SK-N-SH (cell line): ENCODE data around the gene KNDC1. TPM values are rescaled to one million over a fixed set of nuclear protein-coding genes. Genes with fewer than 3 reads are reported as not detected.

Source experiments
- CTCF ChIA-PET: fragments of 300-600, 350-600 bp; formaldehyde crosslinking; extraction: SDS; loops from one replicate; lab custom pipeline; 2021; lab: Yijun Ruan, JAX
- POLR2A ChIA-PET: fragments of 350-600 bp; sonication (Branson Sonifier 250); formaldehyde crosslinking; extraction: SDS; loops from one replicate; lab custom pipeline; 2020; ENCODE audit warnings: antibody characterized with exemption, inconsistent platforms; lab: Yijun Ruan, JAX
- DNase-seq: peaks from one replicate; pipeline ENCODE4 v3.0.0; 2012
- H2AFZ ChIP-seq: fragments of 200-600 bp; sonication (generic); 2 replicates; pipeline ENCODE4 v1.8.1; 2016; ENCODE audit warnings: antibody characterized with exemption, mild to moderate bottlenecking, low read depth
- H3F3A ChIP-seq: fragments of 200-600 bp; sonication (generic); replicated peaks from 2 replicates; pipeline ENCODE3; 2016; ENCODE audit warnings: antibody characterized with exemption, mild to moderate bottlenecking; ENCODE audit not compliant: insufficient read depth
- H3K27ac ChIP-seq, 2 experiments: fragments of 200-500 bp in 1 of 2; fragments of 200-600 bp in 1 of 2; sonication (Bioruptor generic) in 1 of 2; sonication (generic), shearing (Covaris generic) in 1 of 2; 2 replicates each; pipeline versions ENCODE4 v1.5.1 to v1.6.1; 2014 to 2016; ENCODE audit warnings: low read depth in 2 of 2, inconsistent platforms in 1 of 2, low read length in 1 of 2, mild to moderate bottlenecking in 1 of 2, mixed read lengths in 1 of 2
- H3K27me3 ChIP-seq: fragments of 200-600 bp; sonication (generic), shearing (Covaris generic); 2 replicates; pipeline ENCODE4 v1.6.1; 2016; ENCODE audit warnings: mixed run types; ENCODE audit not compliant: insufficient read depth
- H3K36me3 ChIP-seq, 2 experiments: fragments of 200-500 bp in 1 of 2; fragments of 200-600 bp in 1 of 2; sonication (Bioruptor generic) in 1 of 2; sonication (generic) in 1 of 2; replicated peaks in 1 of 2; 2 replicates each; pipeline versions ENCODE3 to v1.5.1; 2014 to 2016; ENCODE audit warnings: low read length in 1 of 2, mild to moderate bottlenecking in 1 of 2; ENCODE audit not compliant: insufficient read depth in 2 of 2, control insufficient read depth in 1 of 2
- H3K4me1 ChIP-seq, 2 experiments: fragments of 200-500 bp in 1 of 2; fragments of 200-600 bp in 1 of 2; sonication (Bioruptor generic) in 1 of 2; sonication (generic), shearing (Covaris generic) in 1 of 2; 2 replicates each; pipeline versions ENCODE4 v1.5.1 to v1.6.1; 2014 to 2016; ENCODE audit warnings: low read depth in 1 of 2, low read length in 1 of 2, mixed run types in 1 of 2; ENCODE audit not compliant: insufficient read depth in 2 of 2, control insufficient read depth in 1 of 2
- H3K4me2 ChIP-seq: fragments of 200-600 bp; sonication (generic), shearing (Covaris generic); 2 replicates; pipeline ENCODE4 v1.6.1; 2017; ENCODE audit warnings: mixed run types
- H3K4me3 ChIP-seq, 2 experiments: fragments of 200-500 bp in 1 of 2; fragments of 200-600 bp in 1 of 2; sonication (Bioruptor generic) in 1 of 2; sonication (generic), shearing (Covaris generic) in 1 of 2; 2 replicates each; pipeline versions ENCODE4 v1.5.1 to v1.8.1; 2014 to 2016; ENCODE audit warnings: low read depth in 2 of 2, inconsistent platforms in 1 of 2, low read length in 1 of 2, mild to moderate bottlenecking in 1 of 2, mixed read lengths in 1 of 2, moderate library complexity in 1 of 2
- H3K79me2 ChIP-seq: fragments of 200-600 bp; sonication (generic); 2 replicates; pipeline ENCODE4 v1.8.1; 2017; ENCODE audit warnings: mild to moderate bottlenecking; ENCODE audit not compliant: insufficient read depth
- H3K9ac ChIP-seq: fragments of 200-600 bp; sonication (generic); 2 replicates; pipeline ENCODE4 v1.6.1; 2017; ENCODE audit warnings: mixed run types
- H3K9me2 ChIP-seq: fragments of 200-600 bp; sonication (generic); 2 replicates; pipeline ENCODE4 v1.6.1; 2017; ENCODE audit warnings: mixed run types
- H3K9me3 ChIP-seq: fragments of 200-600 bp; sonication (generic); 2 replicates; pipeline ENCODE4 v1.6.1; 2017; ENCODE audit warnings: mixed run types, mild to moderate bottlenecking, moderate library complexity
- H4K20me1 ChIP-seq: fragments of 200-600 bp; sonication (generic); 2 replicates; pipeline ENCODE4 v1.6.1; 2017; ENCODE audit warnings: mild to moderate bottlenecking, mixed run types; ENCODE audit not compliant: insufficient read depth
- ELF1 ChIP-seq: IDR thresholded peaks from 2 replicates; pipeline ENCODE4 v1.4.0; 2012
- EP300 ChIP-seq, 2 experiments: IDR thresholded peaks; 2 replicates each; pipeline versions ENCODE4 v1.4.0 to v1.6.1; 2012; ENCODE audit warnings: borderline replicate concordance in 1 of 2, low read depth in 1 of 2, low read length in 1 of 2
- FOXJ3 ChIP-seq: sonication (generic); formaldehyde crosslinking; IDR thresholded peaks from 2 replicates; pipeline ENCODE4 v1.5.1; 2020; ENCODE audit warnings: mild to moderate bottlenecking, missing genetic modification reagents
- FOXM1 ChIP-seq: IDR thresholded peaks from 2 replicates; pipeline ENCODE4 v1.4.0; 2012; ENCODE audit warnings: low read depth, mild to moderate bottlenecking
- GABPA ChIP-seq: IDR thresholded peaks from 2 replicates; pipeline ENCODE4 v1.4.0; 2012; ENCODE audit warnings: low read depth, mild to moderate bottlenecking
- JUND ChIP-seq: IDR thresholded peaks from 2 replicates; pipeline ENCODE4 v1.4.0; 2012
- NFIC ChIP-seq: IDR thresholded peaks from 2 replicates; pipeline ENCODE4 v1.4.0; 2012; ENCODE audit warnings: borderline replicate concordance
- RFX5 ChIP-seq: IDR thresholded peaks from 2 replicates; pipeline ENCODE4 v1.6.1; 2012; ENCODE audit warnings: mild to moderate bottlenecking, improper control_type of control experiment, low read length
- RXRA ChIP-seq: IDR thresholded peaks from 2 replicates; pipeline ENCODE4 v1.4.0; 2012; ENCODE audit warnings: low read depth, mild to moderate bottlenecking, borderline replicate concordance
- TAF1 ChIP-seq: IDR thresholded peaks from 2 replicates; pipeline ENCODE4 v1.6.1; 2012; ENCODE audit warnings: low read depth, mild to moderate bottlenecking, low read length, moderate library complexity, borderline replicate concordance
- TCF12 ChIP-seq: IDR thresholded peaks from 2 replicates; pipeline ENCODE4 v1.4.0; 2012
- YY1 ChIP-seq: IDR thresholded peaks from 2 replicates; pipeline ENCODE4 v1.4.0; 2012; ENCODE audit warnings: low read depth, mild to moderate bottlenecking
- ZBTB33 ChIP-seq: IDR thresholded peaks from 2 replicates; pipeline ENCODE4 v1.4.0; 2012; ENCODE audit warnings: low read depth, borderline replicate concordance
- WGBS: methylation state at CpG from one replicate; pipeline ENCODE4 v1.1.6; 2017; ENCODE audit warnings: low lambda C conversion rate; 5-methylcytosine and 5-hydroxymethylcytosine counted together
- polyA plus RNA-seq, 3 experiments: library from polyadenylated mRNA; depleted of rRNA; stranded (reverse); fragments of >200 nt; gene quantifications; 2 replicates each; pipeline ENCODE4 v1.2.3, GENCODE V29; 2012
- TF ChIP-seq, protein P1 (sequence below): IDR thresholded peaks from 2 replicates; pipeline ENCODE4 v1.4.0; 2012; ENCODE audit warnings: low read depth
- TF ChIP-seq, protein P2 (sequence below): IDR thresholded peaks from 2 replicates; pipeline ENCODE4 v1.4.0; 2012; ENCODE audit warnings: low read depth, borderline replicate concordance
- TF ChIP-seq, protein P3 (sequence below): IDR thresholded peaks from 2 replicates; pipeline ENCODE4; 2012
- TF ChIP-seq, protein P4 (sequence below): IDR thresholded peaks from 2 replicates; pipeline ENCODE4 v1.6.1; 2012; ENCODE audit warnings: mild to moderate bottlenecking, low read depth, low read length, moderate library complexity

Gene KNDC1
- polyA plus RNA-seq, 1 of the 3 experiments (the other 2 are of a cell fraction): 1.4 TPM

DNA sequence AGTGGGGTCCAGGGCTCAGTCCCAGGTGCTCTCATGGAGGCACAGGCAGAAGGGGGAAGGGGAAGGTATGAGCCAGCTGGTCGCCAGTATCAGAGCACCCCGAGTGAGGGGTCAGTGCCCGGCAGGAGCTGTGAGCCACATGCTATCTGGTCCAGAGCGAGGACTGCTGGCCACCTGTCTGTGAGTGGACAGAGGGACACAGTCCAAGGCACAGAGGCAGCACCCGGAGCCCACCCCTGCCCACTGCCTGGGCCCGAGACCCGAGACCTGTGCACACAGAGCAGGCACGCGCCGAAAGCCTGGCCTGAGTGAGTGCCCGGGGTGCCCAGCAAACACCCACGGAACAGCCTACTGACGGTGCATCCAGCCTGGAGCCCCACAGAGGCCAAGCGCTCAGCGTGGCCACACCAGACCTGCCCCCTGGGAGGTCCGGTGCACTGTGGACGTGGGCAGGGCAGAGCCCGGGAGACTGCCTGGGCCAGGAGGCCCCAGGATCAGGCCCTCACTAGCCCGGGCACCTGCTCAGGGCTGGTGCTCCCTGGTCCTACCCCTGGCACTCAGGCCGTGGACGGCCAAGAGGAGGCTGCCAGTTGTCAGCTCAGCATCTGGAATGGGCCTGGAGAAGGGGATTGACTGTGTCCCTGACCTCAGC lies 42.9 kb upstream of the KNDC1 start:
- Histone ChIP-seq H3K4me3 (no peak overlapping the region), H3K4me2 (no peak overlapping the region), H3K9me2 (no peaks in the 10 kb centered on the region)
- CTCF ChIA-PET: interaction anchor here (1.2 to 1.8 kb wide), 3 partner anchors 8 to 213 kb away, joined by 3 to 7 read pairs (median 3); no protein-coding TSS in a partner anchor
- TF ChIP-seq, protein P1, sequence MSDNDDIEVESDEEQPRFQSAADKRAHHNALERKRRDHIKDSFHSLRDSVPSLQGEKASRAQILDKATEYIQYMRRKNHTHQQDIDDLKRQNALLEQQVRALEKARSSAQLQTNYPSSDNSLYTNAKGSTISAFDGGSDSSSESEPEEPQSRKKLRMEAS: no peak
- no peak for TF ChIP-seq ELF1
- no peak for TF ChIP-seq ZBTB33
- TF ChIP-seq, all 33 proteins: peak for 0
- no peaks in the 10 kb centered on the region for H4K20me1 ChIP-seq
- no peaks in the 10 kb centered on the region for H3K27me3 ChIP-seq
- DNase-seq: no peak
- H3K79me2 ChIP-seq: no peaks in the 10 kb centered on the region
- no peak overlapping the region for H3K9ac ChIP-seq
- WGBS: 78% methylated on average over 5 of the region's 21 CpGs
- no peak overlapping the region for H2AFZ ChIP-seq
- POLR2A ChIA-PET: no interaction called here
- no peaks in the 10 kb centered on the region for H3F3A ChIP-seq
- no peaks in the 10 kb centered on the region for H3K4me1 ChIP-seq
- H3K27ac ChIP-seq: no peak overlapping the region
- H3K36me3 ChIP-seq: no peaks in the 10 kb centered on the region
- H3K9me3 ChIP-seq: no peaks in the 10 kb centered on the region

GRCh38 chr10:133117688-133118071 lies 42.3 kb upstream of the KNDC1 start:
- CTCF ChIA-PET: interaction anchor here (1.2 to 1.8 kb wide), 2 partner anchors 20 to 213 kb away, joined by 3 to 7 read pairs; no protein-coding TSS in a partner anchor
- Histone ChIP-seq H3K36me3 (no peaks in the 10 kb centered on the region), H4K20me1 (no peaks in the 10 kb centered on the region), H3F3A (no peaks in the 10 kb centered on the region), H3K4me2 (no peak overlapping the region), H3K27ac (no peak overlapping the region), H3K9me3 (no peaks in the 10 kb centered on the region), H2AFZ (no peak overlapping the region), H3K9ac (no peak overlapping the region), H3K27me3 (no peaks in the 10 kb centered on the region), H3K79me2 (no peaks in the 10 kb centered on the region), H3K4me1 (no peaks in the 10 kb centered on the region), H3K9me2 (no peaks in the 10 kb centered on the region), H3K4me3 (no peak overlapping the region)
- POLR2A ChIA-PET: no interaction called here
- DNase-seq: no peak
- 30% methylated on average over 7 of the region's 8 CpGs for whole genome bisulfite sequencing
- TF ChIP-seq, protein P2, sequence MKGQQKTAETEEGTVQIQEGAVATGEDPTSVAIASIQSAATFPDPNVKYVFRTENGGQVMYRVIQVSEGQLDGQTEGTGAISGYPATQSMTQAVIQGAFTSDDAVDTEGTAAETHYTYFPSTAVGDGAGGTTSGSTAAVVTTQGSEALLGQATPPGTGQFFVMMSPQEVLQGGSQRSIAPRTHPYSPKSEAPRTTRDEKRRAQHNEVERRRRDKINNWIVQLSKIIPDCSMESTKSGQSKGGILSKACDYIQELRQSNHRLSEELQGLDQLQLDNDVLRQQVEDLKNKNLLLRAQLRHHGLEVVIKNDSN: no peak
- TF ChIP-seq, protein P3, sequence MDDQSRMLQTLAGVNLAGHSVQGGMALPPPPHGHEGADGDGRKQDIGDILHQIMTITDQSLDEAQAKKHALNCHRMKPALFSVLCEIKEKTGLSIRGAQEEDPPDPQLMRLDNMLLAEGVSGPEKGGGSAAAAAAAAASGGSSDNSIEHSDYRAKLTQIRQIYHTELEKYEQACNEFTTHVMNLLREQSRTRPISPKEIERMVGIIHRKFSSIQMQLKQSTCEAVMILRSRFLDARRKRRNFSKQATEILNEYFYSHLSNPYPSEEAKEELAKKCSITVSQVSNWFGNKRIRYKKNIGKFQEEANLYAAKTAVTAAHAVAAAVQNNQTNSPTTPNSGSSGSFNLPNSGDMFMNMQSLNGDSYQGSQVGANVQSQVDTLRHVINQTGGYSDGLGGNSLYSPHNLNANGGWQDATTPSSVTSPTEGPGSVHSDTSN: no peak
- TF ChIP-seq FOXJ3 (CRISPR knock-in tag) (no peak), NFIC (no peak), YY1 (no peak), GABPA (no peak), TAF1 (no peak), EP300 (IDR thresholded peaks at IDR 0.05; ENCODE audit: borderline replicate concordance in 1 of 2, low read depth in 1 of 2, low read length in 1 of 2) (no peak), JUND (no peak), RFX5 (no peak), RXRA (no peak), ZBTB33 (no peak), FOXM1 (no peak), TCF12 (no peak)
- TF ChIP-seq, protein P1: no peak
- TF ChIP-seq, protein P4, sequence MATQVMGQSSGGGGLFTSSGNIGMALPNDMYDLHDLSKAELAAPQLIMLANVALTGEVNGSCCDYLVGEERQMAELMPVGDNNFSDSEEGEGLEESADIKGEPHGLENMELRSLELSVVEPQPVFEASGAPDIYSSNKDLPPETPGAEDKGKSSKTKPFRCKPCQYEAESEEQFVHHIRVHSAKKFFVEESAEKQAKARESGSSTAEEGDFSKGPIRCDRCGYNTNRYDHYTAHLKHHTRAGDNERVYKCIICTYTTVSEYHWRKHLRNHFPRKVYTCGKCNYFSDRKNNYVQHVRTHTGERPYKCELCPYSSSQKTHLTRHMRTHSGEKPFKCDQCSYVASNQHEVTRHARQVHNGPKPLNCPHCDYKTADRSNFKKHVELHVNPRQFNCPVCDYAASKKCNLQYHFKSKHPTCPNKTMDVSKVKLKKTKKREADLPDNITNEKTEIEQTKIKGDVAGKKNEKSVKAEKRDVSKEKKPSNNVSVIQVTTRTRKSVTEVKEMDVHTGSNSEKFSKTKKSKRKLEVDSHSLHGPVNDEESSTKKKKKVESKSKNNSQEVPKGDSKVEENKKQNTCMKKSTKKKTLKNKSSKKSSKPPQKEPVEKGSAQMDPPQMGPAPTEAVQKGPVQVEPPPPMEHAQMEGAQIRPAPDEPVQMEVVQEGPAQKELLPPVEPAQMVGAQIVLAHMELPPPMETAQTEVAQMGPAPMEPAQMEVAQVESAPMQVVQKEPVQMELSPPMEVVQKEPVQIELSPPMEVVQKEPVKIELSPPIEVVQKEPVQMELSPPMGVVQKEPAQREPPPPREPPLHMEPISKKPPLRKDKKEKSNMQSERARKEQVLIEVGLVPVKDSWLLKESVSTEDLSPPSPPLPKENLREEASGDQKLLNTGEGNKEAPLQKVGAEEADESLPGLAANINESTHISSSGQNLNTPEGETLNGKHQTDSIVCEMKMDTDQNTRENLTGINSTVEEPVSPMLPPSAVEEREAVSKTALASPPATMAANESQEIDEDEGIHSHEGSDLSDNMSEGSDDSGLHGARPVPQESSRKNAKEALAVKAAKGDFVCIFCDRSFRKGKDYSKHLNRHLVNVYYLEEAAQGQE: no peak
